Inflammatory macrophage treated with lipopolysaccharide for 1 hour (primary cell): ENCODE measurements around the gene LRRC73.
A peak's percentile ranks its signal among the peaks of the same experiment; 100 is the strongest.
"Not testable (repeated sequence)": the region's sequence is repeated elsewhere in the genome, so short reads cannot be mapped to it uniquely, and the experiment has no call there.

ENCODE experiments used
- DNase-seq, 2 donors: peaks; one replicate each; pipeline ENCODE4 v3.0.0-alpha.2; 2020 to 2022

LRRC73 gene

GRCh38 chr6:43509984-43510826 is at the start of gene LRRC73:
Gene LRRC73, minus strand, starts transcription at chr6:43510346. Its CDS starts 561 bp downstream, at chr6:43509785.
- peak; percentile 52 to 86 for DNase-seq

- DNase-seq: no peak
Measured at GRCh38 chr6:43559328-43559727, 49.2 kb upstream of the LRRC73 start.

- DNase-seq: not testable (repeated sequence)
Measured at GRCh38 chr6:43557620-43558019, 47.5 kb upstream of the LRRC73 start.

GRCh38 chr6:43547222-43547621 is 37.1 kb upstream of the LRRC73 start:
- DNase-seq: peak; percentile 2 to 52

GRCh38 chr6:43544461-43544860 is 34.3 kb upstream of the LRRC73 start:
- no peak for DNase-seq

- DNase-seq: no peak
Measured at GRCh38 chr6:43541774-43542471, 31.8 kb upstream of the LRRC73 start.

GRCh38 chr6:43540507-43540906 is 30.4 kb upstream of the LRRC73 start:
- no peak for DNase-seq

GRCh38 chr6:43539409-43539808 is 29.3 kb upstream of the LRRC73 start:
- not testable (repeated sequence) for DNase-seq

- not testable (repeated sequence) for DNase-seq
Measured at GRCh38 chr6:43538986-43539385, 28.8 kb upstream of the LRRC73 start.

- no peak for DNase-seq
Measured at GRCh38 chr6:43532201-43532600, 22.1 kb upstream of the LRRC73 start.

GRCh38 chr6:43524483-43524961 is 14.4 kb upstream of the LRRC73 start:
- DNase-seq: no peak

- DNase-seq: no peak
Measured at GRCh38 chr6:43523284-43523683, 13.1 kb upstream of the LRRC73 start.

- DNase-seq: no peak
Measured at GRCh38 chr6:43522547-43523261, 12.6 kb upstream of the LRRC73 start.

GRCh38 chr6:43521836-43522235 is 11.7 kb upstream of the LRRC73 start:
- no peak for DNase-seq

- no peak for DNase-seq
Measured at GRCh38 chr6:43520097-43520496, 10.0 kb upstream of the LRRC73 start.

GRCh38 chr6:43517505-43518357 is 7.6 kb upstream of the LRRC73 start:
- DNase-seq: no peak

- peak; percentile 97 to 100 for DNase-seq
Measured at GRCh38 chr6:43516697-43517504, 6.8 kb upstream of the LRRC73 start, which contains the start of the genes POLR1C and YIPF3. Gene POLR1C, plus strand, starts transcription at chr6:43517089. Its CDS starts 21 bp downstream, at chr6:43517110. Gene YIPF3, minus strand, starts transcription at chr6:43516926. Its CDS starts 119 bp downstream, at chr6:43516807.

- no peak for DNase-seq
Measured at GRCh38 chr6:43516367-43516696, 6.2 kb upstream of the LRRC73 start.

- DNase-seq: no peak
Measured at GRCh38 chr6:43515808-43516207, 5.7 kb upstream of the LRRC73 start.

- DNase-seq: no peak
Measured at GRCh38 chr6:43511824-43512415, 1.8 kb upstream of the LRRC73 start.

GRCh38 chr6:43510827-43511163 is 649 bp upstream of the LRRC73 start:
- DNase-seq: no peak
